Memory B cell (primary cell): ENCODE measurements around the gene KCNK5.

ENCODE experiments used
- ATAC-seq: fragments of 150-1000 bp; cut with Tn5 transposase; 2 replicates; pipeline ENCODE4 v1.10.0; 2021; ENCODE audit warnings: low read depth, mild to moderate bottlenecking, moderate library complexity
- DNase-seq, 2 donors: peaks; one replicate each; pipeline ENCODE4 v3.0.0; 2022; ENCODE audit warnings: low spot score in 2 of 2
- H3K27ac Mint-ChIP-seq: one replicate; pipeline ENCODE4 v1.8.0; 2022; ENCODE audit warnings: mild to moderate bottlenecking, moderate library complexity, mixed read lengths
- H3K27me3 Mint-ChIP-seq: one replicate; pipeline ENCODE4 v1.8.0; 2022; ENCODE audit warnings: mixed read lengths
- H3K36me3 Mint-ChIP-seq: one replicate; pipeline ENCODE4 v1.8.0; 2022; ENCODE audit warnings: mild to moderate bottlenecking, mixed read lengths
- H3K4me1 Mint-ChIP-seq: one replicate; pipeline ENCODE4 v1.8.0; 2022; ENCODE audit warnings: mixed read lengths
- H3K4me3 Mint-ChIP-seq: one replicate; pipeline ENCODE4 v1.8.0; 2022; ENCODE audit warnings: mild to moderate bottlenecking, moderate library complexity, mixed read lengths
- H3K9me3 Mint-ChIP-seq: one replicate; pipeline ENCODE4 v1.8.0; 2022; ENCODE audit warnings: mixed read lengths

KCNK5 gene

GRCh38 chr6:39204646-39205244, 24.5 kb downstream of the KCNK5 start:
- no peak for DNase-seq
- Mint-ChIP-seq H3K36me3 (no peaks in the 10 kb centered on the region), H3K27ac (no peak overlapping the region), H3K4me3 (no peak overlapping the region), H3K27me3 (no peaks in the 10 kb centered on the region), H3K4me1 (no peaks in the 10 kb centered on the region), H3K9me3 (no peaks in the 10 kb centered on the region)
- no peak for ATAC-seq

GRCh38 chr6:39204160-39204495, 25.1 kb downstream of the KCNK5 start:
- no peaks in the 10 kb centered on the region for H3K9me3 Mint-ChIP-seq
- H3K4me1 Mint-ChIP-seq, result no peaks in the 10 kb centered on the region
- DNase-seq, result no peak
- no peaks in the 10 kb centered on the region for H3K27me3 Mint-ChIP-seq
- H3K27ac Mint-ChIP-seq, result no peak overlapping the region
- no peak for ATAC-seq
- no peaks in the 10 kb centered on the region for H3K36me3 Mint-ChIP-seq
- H3K4me3 Mint-ChIP-seq, result no peak overlapping the region

GRCh38 chr6:39203436-39204159, 25.7 kb downstream of the KCNK5 start:
- DNase-seq (no peak), ATAC-seq (no peak)
- H3K4me1 Mint-ChIP-seq, result peaks cover 4% of the 10 kb centered on the region
- no peaks in the 10 kb centered on the region for H3K27me3 Mint-ChIP-seq
- no peak overlapping the region for H3K27ac Mint-ChIP-seq
- no peaks in the 10 kb centered on the region for H3K9me3 Mint-ChIP-seq
- no peak overlapping the region for H3K4me3 Mint-ChIP-seq
- H3K36me3 Mint-ChIP-seq, result no peaks in the 10 kb centered on the region

GRCh38 chr6:39202166-39202565, 27.1 kb downstream of the KCNK5 start:
- H3K27ac Mint-ChIP-seq, result no peak overlapping the region
- no peaks in the 10 kb centered on the region for H3K36me3 Mint-ChIP-seq
- DNase-seq (no peak), ATAC-seq (no peak)
- H3K4me1 Mint-ChIP-seq, result peaks cover 16% of the 10 kb centered on the region
- H3K9me3 Mint-ChIP-seq, result no peaks in the 10 kb centered on the region
- H3K4me3 Mint-ChIP-seq, result no peak overlapping the region
- no peaks in the 10 kb centered on the region for H3K27me3 Mint-ChIP-seq

- DNase-seq (no peak), ATAC-seq (no peak)
- Mint-ChIP-seq H3K9me3 (no peaks in the 10 kb centered on the region), H3K4me1 (peaks cover 23% of the 10 kb centered on the region), H3K27ac (peak overlapping the region; percentile 35), H3K4me3 (no peak overlapping the region), H3K36me3 (no peaks in the 10 kb centered on the region), H3K27me3 (no peaks in the 10 kb centered on the region)
These were observed 28.7 kb downstream of the KCNK5 start for GRCh38 chr6:39200498-39201020.

GRCh38 chr6:39199976-39200375, 29.3 kb downstream of the KCNK5 start:
- no peak overlapping the region for H3K4me3 Mint-ChIP-seq
- H3K36me3 Mint-ChIP-seq, result no peaks in the 10 kb centered on the region
- H3K9me3 Mint-ChIP-seq, result no peaks in the 10 kb centered on the region
- H3K4me1 Mint-ChIP-seq, result peaks cover 23% of the 10 kb centered on the region
- ATAC-seq (no peak), DNase-seq (no peak)
- H3K27ac Mint-ChIP-seq, result no peak overlapping the region
- H3K27me3 Mint-ChIP-seq, result no peaks in the 10 kb centered on the region

GRCh38 chr6:39199231-39199940, 29.9 kb downstream of the KCNK5 start:
- H3K27ac Mint-ChIP-seq, result peak overlapping the region; percentile 88
- H3K4me1 Mint-ChIP-seq, result peaks cover 23% of the 10 kb centered on the region
- no peak overlapping the region for H3K4me3 Mint-ChIP-seq
- no peaks in the 10 kb centered on the region for H3K27me3 Mint-ChIP-seq
- no peak for ATAC-seq
- DNase-seq, result no peak
- H3K9me3 Mint-ChIP-seq, result no peaks in the 10 kb centered on the region
- no peaks in the 10 kb centered on the region for H3K36me3 Mint-ChIP-seq

- H3K36me3 Mint-ChIP-seq, result no peaks in the 10 kb centered on the region
- H3K9me3 Mint-ChIP-seq, result no peaks in the 10 kb centered on the region
- peak overlapping the region; percentile 88 for H3K27ac Mint-ChIP-seq
- no peaks in the 10 kb centered on the region for H3K27me3 Mint-ChIP-seq
- H3K4me1 Mint-ChIP-seq, result peaks cover 23% of the 10 kb centered on the region
- no peak overlapping the region for H3K4me3 Mint-ChIP-seq
- ATAC-seq, result no peak
- no peak for DNase-seq
These were observed 30.7 kb downstream of the KCNK5 start for GRCh38 chr6:39198528-39198927.

GRCh38 chr6:39197922-39198500, 31.3 kb downstream of the KCNK5 start:
- Mint-ChIP-seq H3K4me3 (peak overlapping the region; percentile 49), H3K27ac (peak overlapping the region; percentile 88), H3K4me1 (peaks cover 23% of the 10 kb centered on the region), H3K36me3 (no peaks in the 10 kb centered on the region), H3K9me3 (no peaks in the 10 kb centered on the region), H3K27me3 (no peaks in the 10 kb centered on the region)
- no peak for DNase-seq
- peak; percentile 74 for ATAC-seq

GRCh38 chr6:39197521-39197920, 31.8 kb downstream of the KCNK5 start:
- no peaks in the 10 kb centered on the region for H3K36me3 Mint-ChIP-seq
- H3K27ac Mint-ChIP-seq, result peak overlapping the region; percentile 88
- no peaks in the 10 kb centered on the region for H3K9me3 Mint-ChIP-seq
- H3K4me1 Mint-ChIP-seq, result peaks cover 23% of the 10 kb centered on the region
- H3K27me3 Mint-ChIP-seq, result no peaks in the 10 kb centered on the region
- peak overlapping the region; percentile 49 for H3K4me3 Mint-ChIP-seq
- ATAC-seq (peak; percentile 91), DNase-seq (peak; percentile 18 to 35)

- peaks cover 23% of the 10 kb centered on the region for H3K4me1 Mint-ChIP-seq
- DNase-seq (no peak), ATAC-seq (no peak)
- H3K36me3 Mint-ChIP-seq, result no peaks in the 10 kb centered on the region
- peak overlapping the region; percentile 30 for H3K4me3 Mint-ChIP-seq
- H3K27ac Mint-ChIP-seq, result peak overlapping the region; percentile 88
- H3K27me3 Mint-ChIP-seq, result no peaks in the 10 kb centered on the region
- H3K9me3 Mint-ChIP-seq, result no peaks in the 10 kb centered on the region
These were observed 32.6 kb downstream of the KCNK5 start for GRCh38 chr6:39196673-39197091.

- no peaks in the 10 kb centered on the region for H3K36me3 Mint-ChIP-seq
- H3K9me3 Mint-ChIP-seq, result no peaks in the 10 kb centered on the region
- no peak for DNase-seq
- no peak for ATAC-seq
- H3K4me3 Mint-ChIP-seq, result no peak overlapping the region
- H3K4me1 Mint-ChIP-seq, result peaks cover 23% of the 10 kb centered on the region
- no peaks in the 10 kb centered on the region for H3K27me3 Mint-ChIP-seq
- H3K27ac Mint-ChIP-seq, result no peak overlapping the region
These were observed 33.4 kb downstream of the KCNK5 start for GRCh38 chr6:39195792-39196385.

GRCh38 chr6:39194466-39194865, 34.8 kb downstream of the KCNK5 start:
- no peaks in the 10 kb centered on the region for H3K36me3 Mint-ChIP-seq
- H3K9me3 Mint-ChIP-seq, result no peaks in the 10 kb centered on the region
- DNase-seq (no peak), ATAC-seq (no peak)
- H3K4me1 Mint-ChIP-seq, result peaks cover 23% of the 10 kb centered on the region
- H3K27me3 Mint-ChIP-seq, result no peaks in the 10 kb centered on the region
- no peak overlapping the region for H3K4me3 Mint-ChIP-seq
- no peak overlapping the region for H3K27ac Mint-ChIP-seq
